ENCODE measurements around the gene PMM1.

DNA sequence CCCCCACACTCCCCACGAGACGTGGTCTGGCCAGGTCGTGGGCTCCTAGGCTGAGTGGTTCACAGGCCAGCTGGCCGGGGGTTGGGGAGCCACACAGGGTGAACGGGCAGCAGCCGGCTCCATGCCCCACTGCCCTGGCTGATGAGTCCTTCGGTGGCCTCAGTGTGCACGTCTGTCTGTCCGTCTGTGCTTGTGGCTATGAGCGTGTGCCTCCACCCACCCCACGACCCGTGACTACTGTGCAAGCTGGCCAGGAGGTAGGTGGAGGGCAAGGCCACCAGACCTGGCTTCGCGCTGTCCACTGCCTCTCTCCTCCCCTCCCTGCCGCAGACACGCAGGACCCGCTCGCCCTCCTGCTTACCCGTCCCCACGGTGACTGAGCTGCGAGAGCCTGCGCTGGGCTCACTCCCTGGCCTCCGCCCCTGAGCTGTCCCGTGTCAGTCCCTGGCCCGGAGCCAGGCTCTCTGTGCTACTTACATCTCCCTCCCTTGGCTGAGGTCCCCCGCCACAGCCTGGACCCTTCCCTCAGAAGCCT is 14.7 kb downstream of the PMM1 start:
- TF ChIP-seq, protein P1, sequence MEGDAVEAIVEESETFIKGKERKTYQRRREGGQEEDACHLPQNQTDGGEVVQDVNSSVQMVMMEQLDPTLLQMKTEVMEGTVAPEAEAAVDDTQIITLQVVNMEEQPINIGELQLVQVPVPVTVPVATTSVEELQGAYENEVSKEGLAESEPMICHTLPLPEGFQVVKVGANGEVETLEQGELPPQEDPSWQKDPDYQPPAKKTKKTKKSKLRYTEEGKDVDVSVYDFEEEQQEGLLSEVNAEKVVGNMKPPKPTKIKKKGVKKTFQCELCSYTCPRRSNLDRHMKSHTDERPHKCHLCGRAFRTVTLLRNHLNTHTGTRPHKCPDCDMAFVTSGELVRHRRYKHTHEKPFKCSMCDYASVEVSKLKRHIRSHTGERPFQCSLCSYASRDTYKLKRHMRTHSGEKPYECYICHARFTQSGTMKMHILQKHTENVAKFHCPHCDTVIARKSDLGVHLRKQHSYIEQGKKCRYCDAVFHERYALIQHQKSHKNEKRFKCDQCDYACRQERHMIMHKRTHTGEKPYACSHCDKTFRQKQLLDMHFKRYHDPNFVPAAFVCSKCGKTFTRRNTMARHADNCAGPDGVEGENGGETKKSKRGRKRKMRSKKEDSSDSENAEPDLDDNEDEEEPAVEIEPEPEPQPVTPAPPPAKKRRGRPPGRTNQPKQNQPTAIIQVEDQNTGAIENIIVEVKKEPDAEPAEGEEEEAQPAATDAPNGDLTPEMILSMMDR (IDR thresholded peaks at IDR 0.05; ENCODE audit: low read depth, low read length, poor library complexity, severe bottlenecking) = no peak
- TF ChIP-seq EZH2phosphoT487 (IDR thresholded peaks at IDR 0.05; ENCODE audit: borderline replicate concordance, low read length) = no peak
